Measurements from ENCODE around the gene CEMP1. TPM values are rescaled to one million over a fixed set of nuclear protein-coding genes. Genes with fewer than 3 reads are reported as not detected.

Gene CEMP1
- total RNA-seq, 1 experiment from 2014 or later = 0.15 TPM

GRCh38 chr16:2527071-2527783, 4.0 kb downstream of the CEMP1 start:
- POLR2A ChIA-PET = no interaction called here
- Mint-ChIP-seq H3K27ac (no peak overlapping the region), H3K36me3 (peaks cover 8% of the 10 kb centered on the region), H3K27me3 (ENCODE audit: low read depth) (no peaks in the 10 kb centered on the region), H3K9me3 (no peaks in the 10 kb centered on the region), H3K4me3 (no peak overlapping the region), H3K4me1 (peaks cover 9% of the 10 kb centered on the region)
- TF ChIP-seq ZNF425 (CRISPR knock-in tag; conservative IDR thresholded peaks at IDR 0.05) = no peak
- no peak for TF ChIP-seq ZNF671 (CRISPR knock-in tag; IDR thresholded peaks at IDR 0.05)
- no peak for TF ChIP-seq CBFB (CRISPR knock-in tag; IDR thresholded peaks at IDR 0.05; ENCODE audit: low read depth)
- no peak for TF ChIP-seq RORB (CRISPR knock-in tag; IDR thresholded peaks at IDR 0.05)
- no peak for TF ChIP-seq TCF7 (CRISPR knock-in tag; IDR thresholded peaks at IDR 0.05; ENCODE audit: low read depth)
- no peak for TF ChIP-seq TP53 (CRISPR knock-in tag; IDR thresholded peaks at IDR 0.05)
- ATAC-seq (no peak), DNase-seq (ENCODE audit: low spot score) (no peak)
- CTCF ChIA-PET = no interaction called here

- no peak for ATAC-seq
- Mint-ChIP-seq H3K9me3 (no peaks in the 10 kb centered on the region), H3K4me3 (no peak overlapping the region), H3K27me3 (ENCODE audit: low read depth) (no peaks in the 10 kb centered on the region), H3K27ac (no peak overlapping the region), H3K4me1 (peaks cover 10% of the 10 kb centered on the region), H3K36me3 (peaks cover 8% of the 10 kb centered on the region)
- no peak for DNase-seq (ENCODE audit: low spot score)
- CTCF ChIA-PET = interaction anchor here (1.1 kb wide), 1 partner anchor 11 kb away, joined by 4 read pairs; no protein-coding TSS in a partner anchor
- no peak for TF ChIP-seq ARID4B (CRISPR knock-in tag; IDR thresholded peaks at IDR 0.05; ENCODE audit: borderline replicate concordance)
- no peak for TF ChIP-seq ZBTB21 (CRISPR knock-in tag; IDR thresholded peaks at IDR 0.05; ENCODE audit: borderline replicate concordance)
- TF ChIP-seq TEAD4 (CRISPR knock-in tag; IDR thresholded peaks at IDR 0.05) = no peak
- TF ChIP-seq ZNF138 (CRISPR knock-in tag; conservative IDR thresholded peaks at IDR 0.05) = no peak
- TF ChIP-seq HMGXB4 (CRISPR knock-in tag; IDR thresholded peaks at IDR 0.05) = no peak
- no peak for TF ChIP-seq KAT7 (CRISPR knock-in tag; IDR thresholded peaks at IDR 0.05; ENCODE audit: borderline replicate concordance)
- no peak for TF ChIP-seq GTF2I (CRISPR knock-in tag; conservative IDR thresholded peaks at IDR 0.05)
- POLR2A ChIA-PET = no interaction called here
These were observed 5.1 kb downstream of the CEMP1 start for GRCh38 chr16:2526135-2526534.

GRCh38 chr16:2524339-2524938, 6.8 kb downstream of the CEMP1 start:
- POLR2A ChIA-PET = no interaction called here
- H3K36me3 Mint-ChIP-seq = peaks cover 8% of the 10 kb centered on the region
- H3K27ac Mint-ChIP-seq = peak overlapping the region; percentile 77; the same call in 1 of the 2 replicates
- no peaks in the 10 kb centered on the region for H3K9me3 Mint-ChIP-seq
- peak; percentile 53 for ATAC-seq
- H3K4me3 Mint-ChIP-seq = no peak overlapping the region
- CTCF ChIA-PET = interaction anchor here (0.6 to 1.3 kb wide), 5 partner anchors 8 to 74 kb away, joined by 3 to 5 read pairs (median 4); partner anchors contain the start of gene ATP6V0C
- H3K27me3 Mint-ChIP-seq (ENCODE audit: low read depth) = no peaks in the 10 kb centered on the region
- DNase-seq (ENCODE audit: low spot score) = no peak
- peaks cover 13% of the 10 kb centered on the region for H3K4me1 Mint-ChIP-seq
- TF ChIP-seq STAT6 (CRISPR knock-in tag; conservative IDR thresholded peaks at IDR 0.05; ENCODE audit: low read depth) = no peak
- no peak for TF ChIP-seq SOX15 (CRISPR knock-in tag; IDR thresholded peaks at IDR 0.05)
- TF ChIP-seq NR2C2 (CRISPR knock-in tag; IDR thresholded peaks at IDR 0.05) = no peak
- no peak for TF ChIP-seq OVOL2 (CRISPR knock-in tag; IDR thresholded peaks at IDR 0.05; ENCODE audit: borderline replicate concordance)
- no peak for TF ChIP-seq NR1H2 (CRISPR knock-in tag; IDR thresholded peaks at IDR 0.05)
- no peak for TF ChIP-seq GTF2I (CRISPR knock-in tag; conservative IDR thresholded peaks at IDR 0.05)
